Testis (tissue), 2 donors: ENCODE data around the gene PDGFRB.

ENCODE experiments used
- CTCF ChIP-seq, 3 experiments: fragments of 450-650 bp in 2 of 3; fragments of 200-600 bp in 1 of 3; sonication (generic) in 1 of 3; IDR thresholded peaks; one replicate each; pipeline ENCODE4 v1.5.1; 2016 to 2019; ENCODE audit warnings: antibody characterized with exemption in 3 of 3, mild to moderate bottlenecking in 2 of 3, moderate library complexity in 1 of 3
- POLR2A ChIP-seq: fragments of 450-650 bp; IDR thresholded peaks from one replicate; pipeline ENCODE4 v1.6.1; 2017; ENCODE audit warnings: antibody characterized with exemption, mild to moderate bottlenecking, moderate library complexity

GRCh38 chr5:150176745-150177477, 21.3 kb upstream of the PDGFRB start:
- no peak for TF ChIP-seq CTCF (IDR thresholded peaks at IDR 0.05)
- TF ChIP-seq POLR2A: no peak
